T47D (cell line): ENCODE measurements around the gene SYT1.
"Not testable (repeated sequence)": the region's sequence is repeated elsewhere in the genome, so short reads cannot be mapped to it uniquely, and the experiment has no call there.

Source experiments
- DNase-seq, 2 experiments: peaks; one replicate each; pipeline versions ENCODE4 v3.0.0 to v3.0.0-alpha.2; 2011 to 2012; ENCODE audit warnings: low read depth in 1 of 2, low spot score in 1 of 2
- JUND ChIP-seq: IDR thresholded peaks from 2 replicates; pipeline ENCODE4 v1.6.1; 2012; ENCODE audit warnings: low read depth
- in situ Hi-C: cut with HindIII; loops from 2 replicates; pipeline ENCODE4 v1.10.0; 2016; ENCODE audit warnings: low sequenced_read_pairs, low pct_unique_long_range_greater_than_20kb

Gene SYT1

DNA sequence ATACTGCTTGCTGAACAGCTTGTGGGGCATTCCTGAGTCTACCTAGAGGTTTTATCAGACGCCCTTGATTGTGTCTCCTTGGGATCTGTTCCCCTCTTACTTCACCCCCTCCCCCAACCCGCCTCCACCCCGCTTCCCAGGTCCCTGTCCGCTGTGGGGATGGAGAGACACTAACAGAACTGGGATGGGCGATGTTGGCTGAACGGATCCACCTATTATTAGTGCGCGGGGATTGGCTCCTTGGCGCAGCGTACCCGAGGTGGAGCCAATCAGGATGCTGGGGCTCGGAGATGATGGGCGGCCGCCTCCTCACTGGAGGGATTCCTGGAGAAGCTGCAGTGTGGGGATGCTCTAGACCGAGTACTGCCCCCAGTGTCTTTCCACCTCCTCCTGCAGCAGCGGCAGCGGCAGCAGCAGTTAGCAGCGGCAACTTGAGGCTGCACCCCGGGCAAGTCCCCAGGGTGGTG lies at the start of gene SYT1:
SYT1 (plus strand) TSS at position 372 of the 467 bp plus-strand sequence.
- no peak for TF ChIP-seq JUND
- in situ Hi-C loops: no loop called here
- DNase-seq: peak; percentile 39 to 48

DNA sequence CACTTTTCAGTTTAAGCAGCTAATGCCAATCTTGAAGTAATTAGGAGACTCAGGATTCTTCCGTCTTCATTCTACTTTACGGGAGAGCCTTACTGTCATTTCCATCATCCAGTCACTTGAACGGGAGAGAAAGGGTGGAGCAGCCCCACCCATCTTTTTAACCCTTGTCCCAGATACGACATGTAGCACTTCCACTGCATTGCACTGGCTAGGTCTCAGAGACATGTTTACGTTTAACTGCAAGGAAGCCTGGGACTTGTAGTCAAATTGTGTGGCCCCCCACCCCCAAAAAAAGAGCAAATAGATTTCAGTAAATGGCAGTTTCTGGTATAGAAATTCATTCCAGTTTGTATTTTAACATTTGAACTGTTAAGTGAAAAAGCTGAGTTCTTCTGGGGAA lies 46.1 kb upstream of the SYT1 start:
- in situ Hi-C loops: no loop called here
- peak in 1 of 2 experiments; percentile 18 for DNase-seq

DNA sequence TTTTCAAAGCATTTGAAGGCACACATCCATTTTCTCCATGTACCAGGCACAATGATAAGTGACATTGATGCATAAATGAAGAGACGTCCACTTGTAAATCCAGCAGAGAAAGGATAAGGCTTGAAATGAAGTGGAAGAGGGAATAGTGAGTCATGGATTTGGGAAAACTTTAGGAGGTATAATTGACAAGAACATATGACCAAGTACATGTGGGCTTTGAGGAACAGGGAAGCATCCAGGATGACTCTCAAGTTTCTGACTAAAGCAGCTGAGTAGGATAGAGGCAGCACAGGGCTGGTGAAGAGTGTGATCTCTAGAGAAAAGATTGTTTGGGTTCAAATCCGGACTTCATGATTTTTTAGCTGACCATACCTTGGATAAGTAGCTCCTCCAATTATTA lies 43.6 kb upstream of the SYT1 start:
- in situ Hi-C loops: no loop called here
- no peak for TF ChIP-seq JUND
- DNase-seq: no peak

More for the DNA sequence above, 46.1 kb upstream of the SYT1 start:
- no peak for TF ChIP-seq JUND

DNA sequence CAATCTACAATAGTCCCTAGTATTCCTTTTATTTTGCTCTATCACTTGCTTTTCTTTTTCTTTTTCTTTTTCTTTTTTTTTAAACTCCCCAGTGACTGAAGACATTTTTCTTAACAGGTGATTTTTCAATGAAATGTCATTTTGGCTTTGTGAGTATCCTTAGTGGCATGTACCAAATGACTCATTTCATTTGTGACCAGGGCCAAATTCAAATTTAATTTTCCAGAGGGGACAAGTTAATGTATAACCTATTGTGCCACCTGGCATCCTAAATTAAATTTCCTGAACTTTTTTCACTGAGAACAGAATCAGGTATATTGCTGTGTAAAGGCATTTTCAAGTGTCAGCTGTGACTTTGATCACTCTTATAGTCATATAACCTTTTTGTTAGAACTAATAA lies 39.7 kb upstream of the SYT1 start:
- DNase-seq: no peak
- in situ Hi-C loops: no loop called here
- no peak for TF ChIP-seq JUND

DNA sequence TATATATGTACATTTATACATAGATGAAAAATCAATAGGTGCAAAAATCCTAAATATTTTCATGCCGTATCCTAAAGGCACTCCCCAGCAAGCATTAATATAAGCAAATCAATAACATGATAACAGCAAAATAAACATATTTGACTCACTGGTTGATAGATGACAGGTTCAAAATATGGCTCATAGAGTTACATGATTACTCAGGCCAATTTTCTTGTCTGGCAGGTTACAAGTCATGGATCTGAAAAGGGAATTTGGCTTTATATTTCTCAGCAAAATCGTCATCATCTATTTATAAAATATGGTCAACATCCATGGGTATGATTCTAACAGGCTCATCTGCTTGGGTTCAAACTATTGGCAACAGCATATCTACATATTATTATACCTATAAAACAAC lies 34.9 kb upstream of the SYT1 start:
- in situ Hi-C loops: no loop called here
- TF ChIP-seq JUND: no peak
- DNase-seq: no peak

DNA sequence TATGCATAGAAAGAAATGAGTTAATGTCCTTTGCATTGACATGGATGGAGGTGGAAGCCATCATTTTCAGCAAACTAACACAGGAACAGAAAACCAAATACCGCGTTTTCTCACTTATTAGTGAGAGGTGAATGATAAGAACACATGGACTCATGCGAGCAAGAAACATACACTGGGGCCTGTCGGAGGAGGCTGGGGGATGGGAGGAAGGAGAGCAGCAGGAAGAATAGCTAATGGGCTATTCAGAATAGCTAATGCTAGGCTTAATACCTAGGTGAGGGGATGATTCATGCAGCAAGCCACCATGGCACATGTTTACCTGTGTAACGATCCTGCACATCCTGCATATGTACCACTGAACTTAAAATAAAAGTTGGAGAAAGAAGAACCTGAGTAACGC lies 29.1 kb upstream of the SYT1 start:
- in situ Hi-C loops: no loop called here
- TF ChIP-seq JUND: no peak
- DNase-seq: no peak

DNA sequence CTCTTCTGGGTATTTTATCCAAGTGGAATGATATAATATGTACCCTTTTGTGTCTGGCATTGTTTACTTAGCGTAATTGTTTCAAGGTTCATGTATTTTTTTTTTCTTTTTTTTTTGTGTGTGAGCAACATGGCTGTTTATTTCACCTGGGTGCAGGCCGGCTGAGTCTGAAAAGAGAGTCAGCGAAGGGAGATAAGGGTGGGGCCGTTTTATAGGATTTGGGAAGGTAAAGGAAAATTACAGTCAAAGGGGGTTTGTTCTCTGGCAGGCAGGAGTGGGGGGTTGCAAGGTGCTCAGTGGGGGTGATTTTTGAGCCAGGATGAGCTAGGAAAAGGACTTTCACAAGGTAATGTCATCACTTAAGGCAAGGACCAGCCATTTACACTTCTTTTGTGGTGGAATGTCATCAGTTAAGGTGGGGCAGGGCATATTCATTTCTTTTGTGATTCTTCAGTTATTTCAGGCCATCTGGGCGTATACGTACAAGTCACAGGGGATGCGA lies 24.0 kb upstream of the SYT1 start:
- in situ Hi-C loops: not testable (repeated sequence)

DNA sequence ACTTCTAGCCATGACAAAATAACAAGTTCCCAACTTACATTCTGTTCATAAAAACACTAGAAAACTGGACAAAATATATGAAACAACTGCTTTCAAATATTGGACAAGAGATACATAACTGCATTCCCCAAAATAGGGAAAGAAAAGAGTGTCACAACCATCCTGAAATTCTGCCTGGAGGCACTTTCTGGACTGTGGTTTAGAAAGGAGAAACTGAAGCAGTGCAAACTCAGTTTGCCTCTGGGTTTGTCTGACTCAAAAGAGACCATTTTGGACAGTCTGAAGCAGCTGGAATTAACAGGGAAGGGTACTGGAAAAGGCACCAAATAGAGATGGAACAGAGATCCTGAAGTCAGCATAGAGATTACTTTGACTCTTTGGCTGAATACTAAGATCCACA lies 11.3 kb upstream of the SYT1 start:
- in situ Hi-C loops: no loop called here
- TF ChIP-seq JUND: no peak
- no peak for DNase-seq

More for the DNA sequence above, 24.0 kb upstream of the SYT1 start:
- DNase-seq: not testable (repeated sequence)

DNA sequence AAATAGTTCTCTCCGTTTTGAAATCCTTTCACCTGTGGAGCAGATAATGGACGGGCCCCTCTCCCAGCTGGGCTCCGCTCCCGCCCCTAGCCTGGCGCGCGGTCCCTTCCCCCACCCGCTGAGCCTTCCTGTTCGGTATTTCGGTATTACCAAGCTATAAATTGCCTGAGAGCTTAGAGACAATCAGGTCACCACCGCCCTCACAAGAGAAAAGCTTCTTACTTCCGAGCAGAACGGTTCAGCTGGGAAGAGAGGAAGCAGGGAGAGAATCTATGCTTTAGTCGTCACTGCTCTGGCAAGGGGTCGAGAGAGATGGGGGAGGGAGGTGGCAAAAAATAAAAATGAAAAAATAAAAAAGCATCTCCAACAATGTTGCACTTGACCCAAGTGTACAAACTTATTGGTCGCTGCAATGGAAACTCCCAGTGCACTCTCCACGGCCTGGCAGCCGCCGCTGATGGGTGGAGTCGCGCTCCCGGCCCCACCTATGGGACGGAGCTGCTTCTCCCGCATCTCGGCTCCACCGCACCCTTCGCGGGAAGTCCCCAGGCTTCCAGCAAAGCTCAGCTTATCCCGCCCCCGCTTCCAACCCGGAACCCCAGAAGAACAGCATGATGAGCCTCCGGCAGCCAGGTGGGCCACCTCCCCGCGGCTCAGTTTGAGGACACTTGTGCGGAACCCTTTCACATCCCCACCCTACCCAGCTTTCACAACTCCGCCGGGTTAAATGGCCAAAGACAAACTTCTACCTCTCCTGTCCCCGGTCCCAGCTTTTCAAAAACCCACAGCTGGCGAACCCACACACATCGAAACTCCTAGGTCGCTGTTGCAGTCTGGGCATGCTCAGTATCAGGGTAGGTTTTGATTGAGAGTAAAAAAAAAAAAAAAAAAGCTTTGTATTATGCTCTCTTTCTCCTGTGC lies 832 bp upstream of the SYT1 start:
- DNase-seq: peak; percentile 48 to 51
- TF ChIP-seq JUND: no peak
- in situ Hi-C loops: no loop called here

DNA sequence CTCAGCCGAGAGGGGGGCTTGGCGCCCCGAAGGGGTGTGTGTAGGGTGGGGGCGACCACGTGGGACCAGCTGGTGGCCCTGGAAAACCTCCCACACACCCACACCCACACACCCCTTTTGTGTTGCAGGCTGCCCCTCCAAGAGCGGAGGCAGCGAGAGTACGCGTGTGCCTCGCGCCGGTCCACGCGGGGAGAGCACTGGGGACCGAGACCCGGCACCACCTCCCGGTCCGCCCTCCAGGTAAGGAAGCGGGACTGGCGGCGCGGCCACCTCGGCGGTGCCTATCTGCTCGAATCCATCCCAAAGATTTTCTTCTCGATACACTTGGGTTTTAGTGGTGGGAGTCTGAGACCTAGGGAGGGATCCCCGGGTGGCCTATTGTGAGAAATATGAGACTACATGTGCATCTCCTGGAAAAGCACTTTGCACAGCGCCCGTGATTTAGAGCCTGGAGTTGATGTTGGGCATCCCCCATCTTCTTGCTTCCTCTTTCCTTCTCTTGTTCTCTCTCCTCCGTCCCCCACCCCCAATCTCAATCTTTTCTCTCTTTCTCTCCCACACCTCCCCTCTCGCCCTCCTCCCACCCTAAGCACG lies 393 bp downstream of the SYT1 start:
- in situ Hi-C loops: no loop called here
- DNase-seq: no peak
- no peak for TF ChIP-seq JUND

DNA sequence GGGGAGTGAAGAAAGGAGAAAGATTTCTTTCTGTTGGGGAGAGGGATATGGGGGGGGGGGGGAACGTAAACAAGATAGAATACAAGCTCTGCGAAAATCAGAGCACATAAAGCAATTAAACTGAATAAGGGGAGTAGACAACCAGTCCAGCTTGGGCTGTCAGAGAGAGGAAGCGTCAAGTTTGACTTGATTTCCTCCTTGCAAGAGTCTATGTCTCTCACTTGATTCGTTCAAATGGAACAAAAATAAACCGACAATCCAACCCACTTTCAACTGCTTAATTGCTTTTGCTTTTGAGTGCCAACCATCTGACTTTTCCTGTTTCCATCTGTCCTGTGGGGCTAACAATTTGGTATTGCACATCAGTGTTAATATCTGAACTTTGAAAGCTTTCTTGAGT lies 942 bp downstream of the SYT1 start:
- TF ChIP-seq JUND: no peak
- in situ Hi-C loops: no loop called here
- no peak for DNase-seq

DNA sequence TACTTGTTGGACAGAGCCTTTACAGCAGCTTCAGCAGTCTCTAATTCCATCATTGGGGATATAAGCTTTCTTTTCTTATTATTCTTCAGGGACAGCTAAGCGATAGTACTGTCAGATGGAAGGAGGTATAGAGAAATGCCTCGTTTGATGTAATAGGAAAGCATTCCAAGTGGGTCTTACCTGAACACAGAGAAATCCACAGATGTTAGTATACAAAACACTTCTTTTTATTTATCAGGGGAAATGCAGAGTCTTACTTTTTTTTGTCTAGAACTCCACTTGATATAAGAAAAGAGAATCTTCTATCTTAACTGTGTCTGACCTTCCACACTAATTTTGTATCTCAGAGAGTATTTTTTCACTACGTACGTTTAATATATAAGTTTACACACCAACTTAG lies 1.9 kb downstream of the SYT1 start:
- in situ Hi-C loops: no loop called here
- TF ChIP-seq JUND: no peak
- DNase-seq: no peak

DNA sequence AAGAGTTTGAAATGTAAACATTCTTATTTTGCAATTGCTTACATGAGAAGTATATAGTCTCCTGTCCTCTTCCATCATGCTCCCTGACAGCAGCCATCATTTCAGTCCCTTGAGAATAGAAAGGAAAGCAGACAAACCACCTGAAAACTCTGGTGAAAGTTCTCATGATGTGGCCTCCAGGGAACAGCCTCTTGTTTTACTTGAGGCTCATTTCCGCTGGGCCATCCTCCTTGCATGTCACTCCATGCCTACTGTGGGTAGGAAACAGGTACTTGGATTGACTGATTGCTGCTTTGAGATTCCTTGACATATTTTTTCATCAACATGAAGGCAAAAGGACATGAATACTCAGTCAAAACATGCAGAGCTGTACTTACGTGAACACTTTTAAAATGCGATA lies 6.0 kb downstream of the SYT1 start:
- DNase-seq: no peak
- in situ Hi-C loops: no loop called here
- no peak for TF ChIP-seq JUND

DNA sequence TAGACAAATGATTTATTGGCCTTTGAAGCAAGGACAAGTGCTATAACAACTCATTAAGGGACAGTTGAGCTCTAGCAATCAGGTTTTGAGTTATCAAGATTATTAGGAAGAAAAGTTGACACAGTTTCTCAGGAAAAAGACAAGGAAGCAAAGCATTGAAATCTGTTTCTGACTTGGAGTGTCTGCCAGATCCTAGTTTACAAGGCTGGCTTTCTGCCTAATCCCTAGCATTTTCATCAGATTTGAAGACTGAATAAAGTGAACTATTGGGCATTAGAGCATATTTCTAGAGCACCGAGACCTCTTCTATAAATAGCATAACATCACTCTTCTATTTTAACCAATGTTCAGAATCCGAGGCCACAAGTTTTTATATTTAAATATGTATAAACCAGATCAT lies 7.0 kb downstream of the SYT1 start:
- no peak for TF ChIP-seq JUND
- no peak for DNase-seq
- in situ Hi-C loops: no loop called here
